HepG2 (cell line): ENCODE measurements around the gene NRBP1.

Experiments
- ASH2L ChIP-seq: fragments of 300-600, 200-600 bp; sonication (generic); IDR thresholded peaks from 2 replicates; pipeline ENCODE4 v1.7.0; 2017; ENCODE audit warnings: low read depth, mild to moderate bottlenecking, moderate library complexity, mixed read lengths, low read length; ENCODE audit not compliant: insufficient read length
- CTCF ChIP-seq: sonication (generic); formaldehyde crosslinking; IDR thresholded peaks from 2 replicates; pipeline ENCODE4 v1.5.0; 2020; ENCODE audit warnings: mild to moderate bottlenecking, missing genetic modification reagents, moderate library complexity
- EZH2 ChIP-seq: conservative IDR thresholded peaks from 2 replicates; pipeline ENCODE4 v1.6.1; 2012; ENCODE audit warnings: mild to moderate bottlenecking, low read depth, low read length, moderate library complexity
- PCBP1 ChIP-seq: fragments of 200-400 bp; formaldehyde crosslinking; IDR thresholded peaks from 2 replicates; pipeline ENCODE4 v1.6.1; 2017; ENCODE audit warnings: mild to moderate bottlenecking, low read depth, low read length, borderline replicate concordance
- POLR2A ChIP-seq, 2 experiments: IDR thresholded peaks; 2 replicates each; pipeline ENCODE4 v1.6.1; 2011; ENCODE audit warnings: low read depth in 2 of 2, low read length in 2 of 2, mild to moderate bottlenecking in 1 of 2, moderate library complexity in 1 of 2; ENCODE audit not compliant: insufficient read depth in 1 of 2
- POLR2AphosphoS5 ChIP-seq: IDR thresholded peaks from 2 replicates; pipeline ENCODE4 v1.6.1; 2012; ENCODE audit warnings: low read depth, low read length
- ZFP1 ChIP-seq: IDR thresholded peaks from 2 replicates; pipeline ENCODE4 v1.6.1; 2016
- ZNF619 ChIP-seq: sonication (generic); formaldehyde crosslinking; IDR thresholded peaks from 2 replicates; pipeline ENCODE4 v1.4.0; 2020; ENCODE audit warnings: mild to moderate bottlenecking, missing genetic modification reagents
- TF ChIP-seq, protein P1 (sequence below): sonication (generic); formaldehyde crosslinking; IDR thresholded peaks from 2 replicates; pipeline ENCODE4 v1.4.0; 2020; ENCODE audit warnings: missing genetic modification reagents
- TF ChIP-seq, protein P2 (sequence below): sonication (generic); formaldehyde crosslinking; IDR thresholded peaks from 2 replicates; pipeline ENCODE4 v1.8.1; 2023; ENCODE audit warnings: missing genetic modification reagents, inconsistent platforms, borderline replicate concordance

- TF ChIP-seq ZFP1 (no peak), POLR2AphosphoS5 (no peak; the same call in 1 of the 2 replicates), PCBP1 (peak; percentile 66; the same call in 1 of the 2 replicates), POLR2A (IDR thresholded peaks at IDR 0.05; ENCODE audit: insufficient read depth in 1 of 2, low read depth in 2 of 2, low read length in 2 of 2) (peak in 1 of 2 experiments; percentile 17; a peak in 1 of 4 replicates), CTCF (CRISPR knock-in tag) (peak; percentile 10; the same call in 1 of the 2 replicates), EZH2 (no peak), ZNF619 (CRISPR knock-in tag) (no peak; the same call in 1 of the 2 replicates), ASH2L (no peak)
- TF ChIP-seq, protein P1, sequence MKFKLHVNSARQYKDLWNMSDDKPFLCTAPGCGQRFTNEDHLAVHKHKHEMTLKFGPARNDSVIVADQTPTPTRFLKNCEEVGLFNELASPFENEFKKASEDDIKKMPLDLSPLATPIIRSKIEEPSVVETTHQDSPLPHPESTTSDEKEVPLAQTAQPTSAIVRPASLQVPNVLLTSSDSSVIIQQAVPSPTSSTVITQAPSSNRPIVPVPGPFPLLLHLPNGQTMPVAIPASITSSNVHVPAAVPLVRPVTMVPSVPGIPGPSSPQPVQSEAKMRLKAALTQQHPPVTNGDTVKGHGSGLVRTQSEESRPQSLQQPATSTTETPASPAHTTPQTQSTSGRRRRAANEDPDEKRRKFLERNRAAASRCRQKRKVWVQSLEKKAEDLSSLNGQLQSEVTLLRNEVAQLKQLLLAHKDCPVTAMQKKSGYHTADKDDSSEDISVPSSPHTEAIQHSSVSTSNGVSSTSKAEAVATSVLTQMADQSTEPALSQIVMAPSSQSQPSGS = no peak
- TF ChIP-seq, protein P2, sequence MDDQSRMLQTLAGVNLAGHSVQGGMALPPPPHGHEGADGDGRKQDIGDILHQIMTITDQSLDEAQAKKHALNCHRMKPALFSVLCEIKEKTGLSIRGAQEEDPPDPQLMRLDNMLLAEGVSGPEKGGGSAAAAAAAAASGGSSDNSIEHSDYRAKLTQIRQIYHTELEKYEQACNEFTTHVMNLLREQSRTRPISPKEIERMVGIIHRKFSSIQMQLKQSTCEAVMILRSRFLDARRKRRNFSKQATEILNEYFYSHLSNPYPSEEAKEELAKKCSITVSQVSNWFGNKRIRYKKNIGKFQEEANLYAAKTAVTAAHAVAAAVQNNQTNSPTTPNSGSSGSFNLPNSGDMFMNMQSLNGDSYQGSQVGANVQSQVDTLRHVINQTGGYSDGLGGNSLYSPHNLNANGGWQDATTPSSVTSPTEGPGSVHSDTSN = no peak
These were observed 47.5 kb upstream of the NRBP1 start, which contains the start of gene ZNF513 for GRCh38 chr2:27380626-27381545.
